GM12874 (cell line): ENCODE measurements around the gene MT4.

Source experiments
- TF ChIP-seq, protein P1 (sequence below): IDR thresholded peaks from 2 replicates; pipeline ENCODE4 v1.5.1; 2011; ENCODE audit warnings: low read depth, mild to moderate bottlenecking, control low read depth, low read length, moderate library complexity; ENCODE audit not compliant: insufficient read depth

The MT4 gene

DNA sequence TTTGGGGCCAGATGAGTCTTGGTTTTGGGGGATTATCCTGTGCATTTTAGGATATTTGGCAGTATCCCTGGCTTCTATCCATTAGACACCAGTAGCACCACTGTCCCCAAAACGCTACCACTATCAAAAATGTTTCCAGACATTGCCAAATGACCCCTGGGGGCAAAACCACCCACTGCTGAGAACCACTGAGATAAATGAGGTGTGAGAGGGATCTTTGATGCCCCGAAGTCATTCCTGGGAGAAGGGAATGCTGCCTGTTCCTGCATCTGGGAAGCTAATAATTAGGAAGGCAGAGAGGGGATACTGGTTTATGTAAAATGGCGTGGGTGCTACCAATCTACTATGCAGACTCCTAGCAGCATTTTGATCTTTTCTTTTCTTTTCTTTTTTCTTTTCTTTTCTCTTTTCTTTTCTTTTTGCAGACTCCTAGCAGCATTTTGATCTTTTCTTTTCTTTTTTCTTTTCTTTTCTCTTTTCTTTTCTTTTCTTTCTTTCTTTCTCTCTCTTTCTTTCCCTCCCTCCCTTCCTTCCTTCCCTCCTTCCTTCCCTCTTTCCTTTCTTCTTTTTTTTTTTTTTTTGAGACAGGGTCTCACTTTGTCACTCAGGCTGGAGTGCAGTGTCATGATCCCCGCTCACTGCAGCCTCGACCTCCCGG lies 15.6 kb downstream of the MT4 start:
- TF ChIP-seq, protein P1, sequence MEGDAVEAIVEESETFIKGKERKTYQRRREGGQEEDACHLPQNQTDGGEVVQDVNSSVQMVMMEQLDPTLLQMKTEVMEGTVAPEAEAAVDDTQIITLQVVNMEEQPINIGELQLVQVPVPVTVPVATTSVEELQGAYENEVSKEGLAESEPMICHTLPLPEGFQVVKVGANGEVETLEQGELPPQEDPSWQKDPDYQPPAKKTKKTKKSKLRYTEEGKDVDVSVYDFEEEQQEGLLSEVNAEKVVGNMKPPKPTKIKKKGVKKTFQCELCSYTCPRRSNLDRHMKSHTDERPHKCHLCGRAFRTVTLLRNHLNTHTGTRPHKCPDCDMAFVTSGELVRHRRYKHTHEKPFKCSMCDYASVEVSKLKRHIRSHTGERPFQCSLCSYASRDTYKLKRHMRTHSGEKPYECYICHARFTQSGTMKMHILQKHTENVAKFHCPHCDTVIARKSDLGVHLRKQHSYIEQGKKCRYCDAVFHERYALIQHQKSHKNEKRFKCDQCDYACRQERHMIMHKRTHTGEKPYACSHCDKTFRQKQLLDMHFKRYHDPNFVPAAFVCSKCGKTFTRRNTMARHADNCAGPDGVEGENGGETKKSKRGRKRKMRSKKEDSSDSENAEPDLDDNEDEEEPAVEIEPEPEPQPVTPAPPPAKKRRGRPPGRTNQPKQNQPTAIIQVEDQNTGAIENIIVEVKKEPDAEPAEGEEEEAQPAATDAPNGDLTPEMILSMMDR: no peak

DNA sequence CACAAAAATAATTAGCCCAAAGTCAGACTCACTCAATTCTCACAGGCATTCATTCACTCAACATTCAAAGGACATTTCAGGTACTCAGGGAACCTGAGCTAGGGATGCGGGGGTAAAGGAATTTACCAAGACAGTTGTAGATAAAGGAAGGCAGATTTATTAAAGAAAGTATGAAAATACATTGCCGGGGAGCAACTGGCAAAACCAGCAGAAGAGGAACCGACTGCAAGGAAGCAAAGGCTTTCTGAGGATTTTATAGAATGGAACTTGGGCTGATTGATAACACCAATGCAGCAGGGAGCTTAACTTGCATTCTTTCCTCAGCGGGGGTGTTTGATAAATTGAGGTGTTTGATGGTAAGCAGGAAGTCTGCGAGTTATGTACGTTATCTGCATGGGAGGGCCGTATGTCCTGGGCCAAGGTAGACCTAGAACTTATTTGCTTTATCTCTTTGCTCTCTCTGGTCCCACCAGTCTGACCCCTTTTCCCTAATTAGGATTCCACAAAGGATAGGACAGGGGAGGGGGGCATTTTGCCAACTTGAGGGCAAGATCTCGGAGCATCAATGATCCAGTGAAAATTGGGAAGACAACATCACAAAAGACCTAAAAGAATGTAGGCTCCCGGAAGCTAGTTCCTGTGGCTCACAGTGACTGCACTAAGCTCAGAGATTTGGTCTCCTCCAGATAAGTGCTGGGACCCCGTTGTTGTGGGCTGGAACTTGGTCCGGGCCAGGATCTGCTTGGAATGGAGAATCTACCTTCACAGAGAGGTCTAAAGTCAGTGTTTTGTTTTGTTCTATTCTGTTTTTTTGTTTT lies 18.7 kb downstream of the MT4 start:
- TF ChIP-seq, protein P1: no peak

DNA sequence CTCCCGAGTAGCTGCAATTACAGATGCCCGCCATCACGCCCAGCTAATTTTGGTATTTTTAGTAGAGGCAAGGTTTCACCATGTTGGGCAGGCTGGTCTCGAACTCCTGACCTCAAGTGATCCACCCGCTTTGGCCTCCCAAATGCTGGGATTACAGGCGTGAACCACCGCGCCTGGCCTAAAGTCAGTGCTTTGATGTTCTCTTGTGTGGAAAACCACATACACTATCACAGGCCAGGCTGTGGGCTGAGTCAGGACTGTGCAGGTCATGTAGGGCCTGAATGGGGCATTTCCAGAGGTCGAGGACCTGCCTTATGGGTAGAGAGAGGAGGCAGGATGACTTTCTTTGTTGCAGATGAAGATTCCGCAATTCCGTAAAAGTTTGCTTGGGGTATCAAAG lies 19.4 kb downstream of the MT4 start:
- TF ChIP-seq, protein P1: no peak

DNA sequence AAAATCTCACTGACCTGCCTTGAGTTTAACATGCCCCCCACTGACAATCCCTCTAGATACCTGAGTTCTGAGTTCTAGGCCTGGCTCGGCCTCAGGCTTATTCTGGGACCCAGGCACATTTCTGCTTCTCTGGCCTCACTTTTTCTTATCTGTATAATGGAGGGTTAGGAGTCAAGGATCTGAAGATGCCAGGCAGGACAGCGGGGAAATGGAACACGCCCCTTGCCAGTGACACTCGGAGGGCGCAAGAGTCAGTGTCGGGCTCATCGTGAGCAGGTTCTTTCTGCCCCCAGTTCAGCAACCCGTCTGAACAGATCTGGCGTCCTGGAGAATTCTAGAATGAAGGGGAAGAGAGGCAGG lies 23.9 kb downstream of the MT4 start:
- TF ChIP-seq, protein P1: no peak

DNA sequence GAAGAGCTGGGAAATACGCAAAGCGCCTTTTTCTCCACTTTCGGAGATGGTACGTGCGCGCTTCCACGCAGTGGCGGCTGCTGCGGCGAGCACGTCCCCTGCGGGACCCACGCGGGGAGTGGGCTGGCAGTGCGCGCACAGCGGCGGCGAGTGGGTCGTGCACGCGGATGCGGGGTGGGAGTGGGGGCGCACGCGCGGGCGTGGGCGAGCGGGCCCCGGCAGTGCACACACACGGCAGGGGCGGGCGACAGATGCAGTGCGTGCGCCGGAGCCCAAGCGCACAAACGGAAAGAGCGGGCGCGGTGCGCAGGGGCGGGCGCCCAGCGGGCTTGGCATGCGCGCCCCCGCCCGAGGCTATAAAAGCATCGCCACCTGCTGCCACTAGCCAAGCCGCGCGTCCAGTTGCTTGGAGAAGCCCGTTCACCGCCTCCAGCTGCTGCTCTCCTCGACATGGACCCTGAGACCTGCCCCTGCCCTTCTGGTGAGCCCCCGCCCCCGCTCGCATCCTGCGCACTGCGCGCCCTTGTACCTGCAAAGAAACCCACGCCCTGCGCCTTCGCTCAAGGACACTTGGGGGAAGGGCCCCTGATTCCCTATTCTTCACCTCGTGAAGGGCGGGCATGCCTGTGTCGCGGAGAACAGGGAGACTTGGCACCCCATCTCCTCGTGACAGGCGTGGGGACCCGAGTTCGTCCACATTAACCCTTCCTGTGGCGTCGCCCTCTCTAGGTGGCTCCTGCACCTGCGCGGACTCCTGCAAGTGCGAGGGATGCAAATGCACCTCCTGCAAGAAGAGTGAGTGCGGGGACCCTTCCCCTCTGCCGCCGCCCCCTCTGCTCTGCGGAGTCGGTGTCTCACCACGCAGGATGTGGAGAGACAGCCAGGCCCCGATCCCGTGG lies 24.5 kb downstream of the MT4 start, which contains the start of gene MT3:
Gene MT3 (plus strand): TSS at position 388 of the 899 bp plus-strand sequence. CDS start 63 bp downstream, at position 451.
- TF ChIP-seq, protein P1: no peak

DNA sequence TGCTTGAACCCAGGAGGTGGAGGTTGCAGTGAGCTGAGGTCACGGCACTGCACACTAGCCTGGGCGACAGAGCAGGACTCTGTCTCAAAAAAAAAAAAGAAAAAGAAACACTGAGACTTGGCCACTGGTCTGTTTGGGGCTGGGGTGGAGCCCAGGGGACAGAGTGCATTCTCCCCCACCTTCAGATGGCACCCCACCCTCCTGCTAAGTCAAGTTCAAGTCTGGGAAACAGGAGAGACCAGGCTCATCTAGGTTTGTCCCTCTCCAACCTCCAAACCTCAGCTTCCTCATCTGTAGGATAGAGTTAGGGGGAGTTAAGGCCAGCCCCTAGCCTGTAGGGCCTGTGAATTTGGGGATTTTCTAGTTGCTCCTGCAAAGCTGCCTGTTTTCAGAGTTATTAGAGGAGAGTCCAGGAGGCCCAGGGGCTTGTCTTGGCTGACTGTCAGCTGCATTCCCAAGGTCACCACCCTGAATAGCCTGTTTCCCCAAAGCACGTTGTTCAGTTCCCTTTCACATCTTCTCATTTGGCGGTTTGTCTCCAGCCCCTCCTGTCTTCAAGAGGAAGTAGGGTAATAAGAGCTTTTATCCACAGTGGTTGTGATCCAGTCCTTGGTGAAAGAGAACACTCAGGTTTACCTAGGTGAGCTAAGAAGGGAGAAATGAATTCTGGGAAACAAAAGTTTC lies 26.6 kb downstream of the MT4 start:
- TF ChIP-seq, protein P1: no peak
